HG03439 (cell line): ENCODE results near the gene NMUR1.

Experiments used
- ATAC-seq: cut with Tn5 transposase; IDR thresholded peaks from one replicate; pipeline ENCODE4 v1.9.1; 2021; ENCODE audit warnings: mild to moderate bottlenecking, moderate library complexity; ENCODE audit not compliant: unreplicated experiment

The NMUR1 gene

DNA sequence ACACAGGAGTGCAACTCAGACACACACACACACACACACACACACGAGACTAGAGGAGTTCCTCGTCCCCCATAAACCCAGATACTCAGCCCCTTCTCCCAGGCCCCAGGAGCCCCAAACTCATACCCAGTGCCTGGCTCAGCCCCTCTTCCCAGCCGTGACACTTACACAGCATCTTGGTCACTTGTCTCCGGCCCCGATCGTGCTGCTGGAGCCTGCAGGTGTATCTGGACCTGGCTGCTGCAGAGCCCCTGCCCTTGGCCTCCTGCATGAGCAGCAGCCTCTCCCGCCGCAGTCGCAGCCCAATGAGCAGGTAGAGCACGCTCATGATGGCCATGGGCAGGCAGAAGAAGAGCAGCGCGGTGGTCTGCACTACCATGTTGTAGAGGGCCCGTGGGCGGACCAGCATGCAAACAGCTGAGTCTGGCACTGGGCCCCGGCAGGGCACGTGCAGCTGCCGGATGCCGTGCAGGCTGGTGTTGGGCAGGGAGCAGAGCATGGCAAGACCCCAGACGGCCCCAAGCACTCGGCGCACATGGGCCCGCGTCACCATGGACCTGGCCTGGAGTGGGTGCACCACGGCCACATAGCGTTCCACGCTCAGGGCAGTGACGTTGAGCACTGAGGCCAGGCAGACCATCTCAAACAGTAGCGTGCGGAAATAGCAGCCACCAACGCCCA lies 2.1 kb downstream of the NMUR1 start:
- no peak for ATAC-seq

DNA sequence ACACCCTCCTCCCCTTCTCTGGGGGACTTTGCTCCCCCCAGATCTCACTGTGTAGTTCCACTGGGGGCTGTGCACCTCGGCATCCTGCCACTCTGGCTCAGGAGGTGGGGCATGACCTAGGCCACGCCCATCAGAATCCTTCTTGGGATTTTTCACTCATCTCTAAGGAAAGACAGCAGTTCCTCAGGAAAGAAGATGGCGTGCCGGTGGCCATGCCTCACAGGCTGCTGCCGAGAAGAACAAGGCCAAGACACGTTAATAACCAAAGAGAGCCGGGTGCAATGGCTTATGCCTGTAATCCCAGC lies 3.2 kb downstream of the NMUR1 start:
- no peak for ATAC-seq

DNA sequence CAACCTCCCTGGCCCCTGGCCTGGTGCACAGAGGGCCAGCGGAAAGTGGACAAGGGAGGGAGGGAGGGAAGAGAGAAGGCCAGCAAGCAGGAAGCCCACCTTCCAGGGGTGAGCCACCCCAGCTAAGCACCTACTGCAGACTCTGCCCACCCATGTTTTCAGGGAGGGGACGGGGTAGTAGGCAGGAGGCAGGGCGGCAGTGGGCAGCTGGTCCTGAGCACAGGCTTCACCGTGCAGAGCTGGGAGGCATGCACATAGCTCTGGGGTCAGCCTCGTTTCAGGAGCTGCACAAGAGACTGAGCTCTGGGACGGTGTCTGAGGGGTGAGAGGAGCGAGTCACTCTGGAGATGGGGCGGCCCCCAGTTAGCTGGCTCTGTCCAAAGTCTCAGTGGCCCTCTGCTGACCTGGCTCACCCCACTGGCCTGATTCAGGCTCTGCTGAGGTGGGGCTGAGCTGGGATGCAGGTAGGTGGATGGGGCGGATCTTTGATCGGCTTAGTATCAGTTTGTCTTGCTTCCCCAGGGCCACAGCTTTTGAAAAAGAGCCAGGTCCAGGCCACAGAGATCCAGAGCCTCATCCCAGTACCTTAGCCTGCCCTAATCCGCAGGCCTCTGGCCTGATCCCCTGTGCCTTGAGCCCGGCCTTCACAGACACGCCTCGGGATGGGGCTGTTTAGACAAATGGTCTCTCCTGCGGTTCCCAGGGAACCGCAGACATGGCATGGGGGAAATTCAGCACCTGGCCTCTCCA lies 3.7 kb downstream of the NMUR1 start:
- no peak for ATAC-seq

DNA sequence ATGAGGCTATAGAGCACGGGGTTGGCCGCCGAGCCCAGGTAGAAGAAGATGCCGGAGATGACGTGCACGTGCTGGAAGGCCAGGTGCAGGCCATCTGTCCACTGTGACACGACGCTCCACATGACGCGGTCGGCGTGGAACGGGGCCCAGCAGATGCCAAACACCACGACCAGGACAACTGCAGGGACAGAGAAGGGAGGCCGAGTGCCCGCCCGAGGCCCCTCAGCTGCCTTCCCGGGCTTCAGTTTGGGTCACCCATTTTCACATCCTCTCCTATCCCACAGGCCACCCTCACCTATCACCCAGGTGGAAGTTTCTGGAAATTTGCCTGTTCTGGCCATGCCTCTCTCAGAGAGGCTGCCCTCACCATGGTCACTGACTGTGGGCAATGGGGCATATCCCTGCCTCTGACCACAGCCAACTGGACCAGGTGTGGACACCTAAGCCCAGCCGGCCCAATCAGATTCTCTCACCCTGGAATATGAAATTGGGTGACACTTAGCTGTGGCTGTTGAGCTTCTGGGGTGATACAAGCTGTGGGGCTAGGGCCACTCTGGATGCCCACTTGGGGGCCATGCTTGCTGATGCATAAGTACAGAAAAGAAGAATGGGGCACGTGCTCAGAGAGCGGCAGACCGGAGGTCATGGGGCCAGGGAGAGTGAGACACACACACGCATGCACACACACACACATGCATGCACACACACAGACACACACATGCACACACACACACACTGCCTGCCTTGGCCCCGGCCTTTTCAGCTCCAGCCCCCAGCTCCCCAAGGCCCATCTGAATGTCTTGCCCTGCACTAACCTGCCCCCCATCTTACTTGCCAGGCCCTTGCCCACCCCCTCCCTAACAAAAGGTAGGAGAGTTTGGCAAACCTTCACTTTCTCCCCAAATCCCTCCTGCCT lies 4.7 kb downstream of the NMUR1 start:
- no peak for ATAC-seq

DNA sequence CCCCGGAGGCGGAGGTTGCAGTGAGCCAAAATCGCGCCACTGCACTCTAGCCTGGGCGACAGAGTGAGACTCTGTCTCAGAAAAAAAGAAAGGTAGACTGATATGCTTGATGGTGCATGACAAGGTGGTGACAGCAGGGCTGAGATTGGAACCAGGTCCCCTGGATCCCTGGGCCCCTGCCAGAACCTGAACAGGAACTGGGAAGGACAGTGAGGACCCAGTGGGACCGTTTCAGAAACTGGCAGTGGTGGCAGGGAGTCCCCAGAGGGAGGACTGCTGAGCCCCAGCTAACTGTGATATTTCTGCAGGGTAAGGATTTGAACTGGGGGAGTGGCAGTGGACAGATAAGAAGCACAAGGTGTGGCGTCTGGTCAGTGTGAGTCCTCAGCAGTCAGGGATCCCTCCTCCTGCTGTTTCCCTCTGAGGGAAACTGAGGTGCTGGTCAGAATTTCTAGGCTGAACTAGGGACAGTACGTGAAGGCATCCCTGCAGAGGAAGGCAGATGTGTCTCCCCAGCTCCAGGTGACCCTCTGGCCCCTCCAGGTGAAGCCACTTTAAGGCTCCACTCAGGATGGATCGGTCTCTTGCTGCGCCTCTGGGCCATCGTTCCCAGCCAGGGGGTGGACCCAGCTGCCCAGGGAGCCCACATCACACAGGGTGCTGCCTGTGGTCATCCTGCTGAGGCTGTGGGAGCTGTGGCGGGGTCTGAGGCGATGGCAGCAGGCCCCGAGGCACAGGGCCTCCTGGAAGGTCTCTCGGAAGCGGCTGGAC lies 5.6 kb downstream of the NMUR1 start:
- no peak for ATAC-seq

DNA sequence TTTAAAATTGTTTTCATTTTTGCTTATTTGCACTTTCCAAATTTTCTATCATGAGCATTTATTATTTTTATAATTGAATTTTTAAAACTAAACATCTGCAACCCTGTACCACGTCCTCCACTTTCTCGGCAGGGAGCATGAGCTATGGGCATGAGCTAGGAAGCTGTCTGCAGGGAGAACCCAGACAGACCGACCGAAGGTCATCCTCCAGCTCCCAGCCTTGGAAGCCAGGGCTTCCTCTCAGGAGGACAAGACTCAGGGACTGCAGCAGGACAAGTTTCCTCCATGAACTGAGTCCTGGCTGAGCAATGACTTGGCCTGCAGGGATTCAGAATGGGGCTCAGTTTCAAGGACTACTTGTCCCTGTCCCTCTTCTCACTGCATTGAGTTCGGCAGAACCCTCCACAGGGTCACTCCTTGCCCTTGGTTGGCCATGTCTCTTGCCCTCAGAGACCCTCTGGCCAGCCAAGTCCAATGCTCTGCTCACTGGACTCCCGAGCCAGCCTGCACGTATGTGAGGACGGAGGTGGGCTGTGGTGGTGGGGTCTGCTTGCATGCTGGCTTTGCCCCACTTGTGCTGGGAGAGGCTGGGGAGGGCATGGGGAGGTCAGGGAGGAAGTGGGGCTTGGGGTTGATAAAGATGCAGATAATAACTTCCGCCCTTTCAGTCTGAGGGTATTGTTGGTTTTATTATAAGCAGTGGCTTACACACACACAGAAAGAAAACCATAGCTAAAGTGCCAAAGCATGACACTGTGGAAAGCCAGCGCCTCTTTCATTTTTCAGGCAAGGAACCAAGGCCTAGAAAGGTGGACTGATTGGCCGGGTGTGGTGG lies 6.6 kb downstream of the NMUR1 start:
- no peak for ATAC-seq

DNA sequence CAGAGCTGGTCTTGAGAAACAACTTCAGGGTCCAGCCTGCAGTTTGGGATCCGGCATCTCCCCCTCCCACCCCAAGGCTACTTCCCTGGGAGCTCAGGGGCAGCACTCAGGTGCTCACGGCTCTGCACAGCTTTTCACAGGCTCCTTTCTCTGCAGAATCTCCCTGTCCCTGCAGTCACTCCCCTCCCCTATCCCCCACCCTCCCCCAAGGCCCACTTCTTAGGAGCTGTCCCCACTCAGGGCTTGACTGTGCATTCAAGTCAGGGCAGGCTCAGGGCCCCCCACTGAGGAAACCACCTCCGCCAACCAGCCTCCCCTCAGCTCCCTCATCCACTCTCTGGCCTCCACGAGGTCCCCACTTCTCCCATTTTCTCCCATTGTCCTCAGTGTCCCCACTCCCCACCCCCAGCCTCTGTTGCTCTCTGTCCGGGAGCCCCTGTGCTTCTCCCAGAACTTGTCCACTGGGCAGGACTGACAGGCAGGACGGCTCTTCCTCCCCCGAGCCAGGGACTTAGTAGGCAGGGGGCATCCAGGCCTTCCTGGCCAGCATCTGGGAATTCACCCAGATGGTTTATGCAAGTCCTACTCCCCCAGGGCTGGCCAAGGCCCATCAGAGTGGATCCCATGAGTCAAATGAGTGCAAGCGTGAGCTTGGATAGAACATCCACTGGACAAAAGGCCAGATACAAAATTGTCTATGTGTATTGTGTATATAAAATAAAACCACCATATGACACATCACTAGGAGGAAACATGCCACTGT lies 7.6 kb downstream of the NMUR1 start:
- ATAC-seq: no peak

DNA sequence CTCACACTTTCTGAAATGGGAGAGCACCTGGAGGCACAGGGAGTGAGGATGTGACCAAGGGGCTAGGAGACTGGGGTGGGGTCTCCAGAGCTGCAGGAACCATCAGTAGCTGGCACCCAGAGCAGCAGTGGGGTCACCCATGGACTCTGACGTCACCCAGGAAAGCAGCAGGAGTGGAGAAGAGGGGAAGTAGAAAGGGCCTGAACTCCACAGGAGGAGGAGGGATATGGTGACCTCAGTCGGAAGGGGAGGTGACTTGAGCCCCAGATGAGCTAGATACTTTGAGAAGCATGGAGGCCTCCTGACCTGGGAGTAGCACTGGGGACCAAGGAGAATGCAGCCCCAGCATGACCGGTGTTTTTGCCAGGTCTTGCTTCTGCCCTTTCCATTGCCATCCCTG lies 8.8 kb downstream of the NMUR1 start:
- no peak for ATAC-seq

DNA sequence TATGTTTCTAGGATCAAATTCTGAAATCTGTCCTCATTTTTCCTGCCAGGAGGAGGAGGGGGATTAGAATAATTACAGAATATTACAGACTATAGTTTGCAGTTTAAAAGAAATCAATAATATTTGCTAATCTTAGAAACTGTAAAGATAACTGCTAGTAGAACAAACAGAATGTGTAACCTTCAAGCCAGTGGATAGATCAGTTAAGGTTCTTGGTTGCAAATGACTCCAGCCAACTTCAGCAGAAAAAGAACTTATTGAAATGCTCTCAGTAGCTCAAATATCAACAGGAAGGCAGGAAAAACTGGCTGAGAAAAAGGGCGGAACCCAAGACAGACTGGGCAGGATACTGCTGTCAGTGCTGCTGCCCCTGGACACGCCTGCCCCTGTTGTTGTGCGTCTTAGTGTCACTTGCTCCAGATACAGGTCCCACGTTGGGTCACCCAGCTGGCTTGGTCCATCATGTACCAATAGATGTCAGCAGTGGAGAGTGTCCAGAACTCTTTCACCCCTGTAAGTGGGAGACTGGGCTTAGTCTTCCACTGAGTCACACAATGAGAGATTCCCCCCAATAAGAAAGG lies 10.2 kb downstream of the NMUR1 start:
- ATAC-seq: no peak

DNA sequence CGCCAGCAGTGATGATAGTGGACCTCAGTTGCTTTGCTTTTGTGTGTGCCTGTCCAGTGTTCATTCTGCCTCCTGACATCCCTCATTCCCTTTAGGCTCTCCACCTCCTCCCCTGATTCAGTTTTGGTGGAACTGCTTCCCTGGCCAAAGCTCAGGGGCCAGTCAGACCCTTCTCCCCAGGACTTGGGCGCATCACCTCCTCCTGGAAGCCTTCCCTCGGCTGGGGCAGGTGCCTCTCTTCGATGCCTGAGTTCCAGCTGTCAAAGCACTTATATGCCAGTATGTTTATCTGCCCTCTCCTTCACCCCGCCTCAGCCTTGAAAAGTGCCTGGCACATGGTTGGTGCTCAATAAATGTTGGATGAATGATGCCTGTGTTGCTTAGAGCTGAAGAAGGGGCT lies 11.5 kb downstream of the NMUR1 start:
- ATAC-seq: no peak

DNA sequence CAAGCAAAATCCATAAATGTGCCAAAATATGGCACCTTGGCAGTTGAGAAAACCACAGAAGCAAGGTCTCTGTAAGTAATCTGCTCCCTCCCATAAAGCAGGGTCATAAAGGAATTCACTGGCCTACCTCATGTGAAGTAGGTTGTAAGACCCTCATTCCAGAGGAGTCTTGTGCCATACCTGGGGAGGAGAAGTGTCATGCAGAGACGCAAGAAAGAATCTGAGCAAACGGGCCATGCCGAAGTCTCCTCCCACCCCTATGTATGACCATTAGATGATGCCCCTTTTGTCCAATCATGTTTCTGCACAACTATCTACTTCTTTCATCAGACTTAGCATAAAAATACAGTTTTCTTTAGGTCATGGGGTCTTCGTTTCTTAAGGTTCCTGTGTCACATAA lies 14.6 kb downstream of the NMUR1 start:
- ATAC-seq: no peak

DNA sequence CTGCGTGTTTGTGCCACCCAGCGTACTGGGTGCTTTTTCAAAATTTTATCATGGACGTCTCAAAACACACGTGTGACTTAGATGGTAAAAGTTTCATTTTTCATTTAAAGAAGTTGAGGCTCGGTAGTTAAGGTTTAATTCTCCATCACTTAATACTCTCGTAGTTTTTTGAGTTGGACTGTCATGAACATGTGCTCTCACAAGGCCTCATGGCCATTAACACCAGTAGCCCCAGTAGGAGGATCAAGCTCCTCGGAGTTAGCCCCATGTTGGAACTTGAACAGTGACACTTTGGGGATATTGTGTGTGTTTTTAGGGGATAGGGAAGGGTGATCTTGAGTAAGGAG lies 15.3 kb downstream of the NMUR1 start:
- no peak for ATAC-seq

DNA sequence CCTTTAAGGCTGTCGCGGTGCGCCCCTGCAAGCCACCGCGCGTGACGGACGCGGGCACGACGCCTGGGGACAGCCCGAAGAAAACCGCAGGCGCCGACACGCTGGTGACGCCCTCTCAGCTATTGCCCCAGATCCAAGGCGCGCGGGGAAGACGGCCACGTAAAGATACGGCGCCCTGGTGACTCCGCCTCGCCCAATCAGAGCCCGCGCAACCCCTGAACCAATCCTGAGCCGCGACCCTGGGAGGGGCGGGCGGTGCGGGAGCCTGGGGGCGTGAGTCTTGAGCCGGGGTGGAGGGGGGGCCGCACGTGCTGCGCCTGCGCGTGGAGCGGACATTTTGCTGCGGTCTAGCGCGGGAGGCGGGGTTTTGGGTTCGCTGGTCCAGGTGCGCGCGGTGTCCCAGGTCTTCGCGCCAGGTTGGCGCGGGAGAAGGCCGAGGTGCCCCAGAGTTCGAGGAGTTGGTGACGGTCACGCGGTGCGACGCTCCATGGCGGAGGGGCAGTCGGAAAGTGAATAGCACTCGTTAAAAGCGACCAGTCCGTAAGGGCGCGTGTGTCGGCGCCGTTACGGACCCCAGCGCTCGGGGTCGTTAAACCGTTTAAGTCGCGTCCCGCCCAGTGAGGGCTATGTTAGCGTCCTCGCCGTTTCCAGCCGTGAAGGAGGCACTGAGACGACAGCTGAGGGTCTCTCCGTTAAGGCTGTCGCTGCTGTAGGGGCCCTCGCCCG lies 15.9 kb downstream of the NMUR1 start:
- ATAC-seq: peak; percentile 99

DNA sequence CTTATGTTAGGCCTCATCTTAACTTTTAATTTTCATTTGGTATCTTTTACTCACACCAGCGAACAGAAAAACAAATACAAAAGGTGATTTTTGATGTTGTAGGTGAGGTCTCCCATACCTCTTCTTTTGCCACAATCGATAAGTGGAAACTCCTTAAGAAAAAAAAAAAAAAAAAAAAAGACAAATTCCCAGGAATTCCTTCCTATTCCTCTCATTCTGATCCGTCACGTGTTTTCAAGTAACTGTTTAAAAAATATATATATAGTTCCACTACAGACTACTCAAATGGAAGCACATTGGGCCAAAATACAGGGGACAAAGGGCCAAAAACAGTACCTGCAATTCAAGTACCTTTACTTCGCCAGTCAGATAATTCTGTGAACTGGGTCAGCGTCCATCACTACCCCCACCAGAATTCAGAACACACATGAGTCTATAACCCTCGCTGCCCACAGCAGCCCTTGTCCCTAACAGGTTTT lies 16.5 kb downstream of the NMUR1 start:
- ATAC-seq: no peak

DNA sequence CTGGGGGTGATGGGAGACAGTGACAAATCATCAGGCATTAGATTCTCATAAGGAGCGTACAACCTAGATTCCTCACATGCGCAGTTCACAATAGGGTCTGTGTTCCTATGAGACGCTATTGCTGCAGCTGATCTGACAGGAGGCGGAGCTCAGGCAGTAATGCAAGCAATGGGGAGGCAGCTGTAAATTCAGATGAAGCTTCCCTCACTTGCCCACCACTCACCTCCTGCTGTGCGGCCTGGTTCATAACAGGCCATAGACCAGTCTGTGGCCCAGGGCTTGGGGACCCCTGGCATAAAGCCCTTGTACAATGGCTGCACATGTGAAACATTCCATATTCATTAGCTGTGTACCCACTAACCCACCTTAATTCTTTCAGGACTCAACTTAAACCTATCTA lies 18.0 kb downstream of the NMUR1 start:
- ATAC-seq: no peak

DNA sequence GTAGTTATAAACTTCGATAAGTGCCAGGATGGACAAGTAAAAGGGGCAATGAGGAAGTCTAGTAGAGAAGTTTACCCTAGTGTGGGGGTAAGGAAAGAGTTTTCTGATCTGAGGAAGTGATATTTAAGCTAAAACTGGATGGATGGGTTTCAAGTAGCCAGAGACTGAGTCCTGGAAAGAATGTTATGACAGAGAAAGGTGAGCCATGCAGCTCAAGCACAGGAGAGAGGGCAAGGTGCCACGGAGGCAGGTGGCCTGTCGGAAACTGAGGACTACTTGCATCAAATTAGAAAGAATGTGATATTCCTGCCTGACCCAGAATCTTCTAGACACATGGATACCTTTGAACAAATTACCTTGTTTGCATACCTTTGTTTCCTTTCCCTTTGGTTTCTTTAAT lies 26.5 kb downstream of the NMUR1 start:
- no peak for ATAC-seq

DNA sequence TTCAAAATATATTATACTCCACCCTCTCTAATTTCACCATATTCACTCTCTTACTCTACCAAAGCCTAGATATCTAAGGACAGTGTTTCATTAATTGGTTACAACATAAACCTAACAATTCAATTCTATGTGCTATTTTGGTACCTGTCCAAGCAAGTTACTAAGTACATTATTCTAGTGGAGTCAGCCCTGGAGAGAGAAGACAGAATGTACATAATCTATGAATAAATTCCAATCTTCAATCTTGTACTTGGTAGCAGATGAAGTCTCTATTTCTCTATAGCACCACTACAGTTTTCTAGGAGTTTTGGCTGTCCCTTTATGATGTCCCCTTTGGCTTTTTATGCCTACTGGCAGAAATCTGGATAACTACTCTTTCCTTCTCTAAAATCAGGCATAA lies 27.6 kb downstream of the NMUR1 start:
- ATAC-seq: no peak

DNA sequence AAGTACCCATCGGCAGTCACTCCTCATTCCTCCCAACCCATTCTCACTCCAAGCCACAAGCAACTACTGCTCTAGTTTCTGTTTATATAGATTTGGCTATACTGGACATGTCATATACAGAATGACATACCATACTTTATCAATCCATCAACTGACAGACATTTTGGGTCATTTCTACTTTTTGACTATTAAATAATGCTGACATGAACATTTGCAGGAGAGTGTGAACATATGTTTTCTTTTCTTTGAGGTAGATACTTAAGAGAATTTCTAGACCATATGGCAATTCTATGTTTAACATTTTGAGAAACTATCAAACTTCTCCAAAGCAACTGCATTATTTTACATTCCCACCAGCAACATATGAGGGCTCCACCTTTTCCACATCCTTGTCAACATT lies 32.6 kb downstream of the NMUR1 start:
- no peak for ATAC-seq
